HCT116 (cell line): Measurements from ENCODE around the gene USP33. TPM values are rescaled to one million over a fixed set of nuclear protein-coding genes. Genes with fewer than 3 reads are reported as not detected.

Experiments
- ATAC-seq: fragments of 200-7000 bp; cut with Tn5 transposase; 2 replicates; pipeline ENCODE4 v1.9.1; 2020; ENCODE audit warnings: mild to moderate bottlenecking, moderate library complexity
- BruUV-seq: library from RNA; stranded (reverse); fragments of 400-500 nt; replicated peaks from 2 replicates; lab custom pipeline; 2021; lab: Mats Ljungman, UMichigan
- CTCF ChIA-PET: fragments of 300-600 bp; sonication (Branson Sonifier 250); formaldehyde crosslinking; loops from one replicate; lab custom pipeline; 2021; ENCODE audit warnings: antibody characterized with exemption; lab: Charles Lee
- POLR2A ChIA-PET: fragments of 300-600, 350-600 bp; sonication (Branson Sonifier 250); formaldehyde crosslinking; loops from one replicate; lab custom pipeline; 2021; ENCODE audit warnings: antibody characterized with exemption; lab: Charles Lee
- RAD21 ChIA-PET, 2 experiments: fragments of 300-600 bp; sonication (Branson Sonifier 250); formaldehyde crosslinking; loops; one replicate each; lab custom pipeline; 2023; ENCODE audit warnings: low total read pairs in 2 of 2; ENCODE audit not compliant: uncharacterized antibody in 2 of 2, unreplicated experiment in 2 of 2, low non-redundant PET in 1 of 2; lab: Charles Lee
- DNase-seq: peaks from one replicate; pipeline ENCODE4 v3.0.0-alpha.2; 2010; ENCODE audit warnings: low read depth, low spot score
- H2AFZ ChIP-seq: fragments of 200-600 bp; shearing (Covaris generic), sonication (generic); 2 replicates; pipeline ENCODE4 v1.6.1; 2017; ENCODE audit warnings: low read depth, mixed run types, mixed read lengths, antibody characterized with exemption, low read length; ENCODE audit not compliant: poor library complexity, severe bottlenecking
- H3K27ac ChIP-seq: 2 replicates; pipeline ENCODE4 v1.5.1; 2012; ENCODE audit warnings: low read depth, low read length
- H3K27me3 ChIP-seq: fragments of 200-600 bp; sonication (generic); 2 replicates; pipeline ENCODE4 v1.6.1; 2016; ENCODE audit warnings: mixed run types, low read length, mixed read lengths; ENCODE audit not compliant: insufficient read depth
- H3K36me3 ChIP-seq, 2 experiments: fragments of 200-500 bp in 1 of 2; fragments of 200-600 bp in 1 of 2; sonication (Bioruptor generic) in 1 of 2; sonication (generic) in 1 of 2; 2 replicates each; pipeline versions ENCODE4 v1.5.1 to v1.6.1; 2014 to 2016; ENCODE audit warnings: low read length in 2 of 2, inconsistent platforms in 1 of 2, mixed read lengths in 1 of 2, mixed run types in 1 of 2; ENCODE audit not compliant: insufficient read depth in 2 of 2, control insufficient read depth in 1 of 2
- H3K4me1 ChIP-seq, 2 experiments: fragments of 200-600 bp in 1 of 2; sonication (generic) in 1 of 2; 2 replicates each; pipeline versions ENCODE4 v1.5.1 to v1.6.1; 2012 to 2017; ENCODE audit warnings: low read length in 2 of 2, inconsistent platforms in 1 of 2, mild to moderate bottlenecking in 1 of 2, mixed read lengths in 1 of 2, mixed run types in 1 of 2, moderate library complexity in 1 of 2; ENCODE audit not compliant: insufficient read depth in 2 of 2, control insufficient read depth in 1 of 2
- H3K4me2 ChIP-seq: fragments of 200-600 bp; sonication (generic); 2 replicates; pipeline ENCODE4 v1.6.1; 2017; ENCODE audit warnings: mixed run types, low read length, mixed read lengths
- H3K4me3 ChIP-seq, 2 experiments: fragments of 200-600 bp in 1 of 2; sonication (generic) in 1 of 2; replicated peaks in 1 of 2; 2 replicates each; pipeline ENCODE4 v1.5.1; 2011 to 2016; ENCODE audit warnings: low read length in 2 of 2, control low read depth in 1 of 2, low read depth in 1 of 2, mild to moderate bottlenecking in 1 of 2, mixed read lengths in 1 of 2, mixed run types in 1 of 2
- H3K79me2 ChIP-seq: fragments of 200-600 bp; sonication (generic); 2 replicates; pipeline ENCODE4 v1.6.1; 2017; ENCODE audit warnings: mild to moderate bottlenecking, mixed run types, low read length, moderate library complexity, mixed read lengths; ENCODE audit not compliant: insufficient read depth
- H3K9ac ChIP-seq: fragments of 200-600 bp; sonication (generic); 2 replicates; pipeline ENCODE4 v1.6.1; 2016; ENCODE audit warnings: low read length, mixed read lengths
- H3K9me2 ChIP-seq: fragments of 200-600 bp; sonication (generic), shearing (Covaris generic); 2 replicates; pipeline ENCODE4 v1.6.1; 2017; ENCODE audit warnings: mixed run types, mild to moderate bottlenecking, moderate library complexity; ENCODE audit not compliant: insufficient read depth
- H3K9me3 ChIP-seq, 2 experiments: fragments of 200-500 bp in 1 of 2; fragments of 200-600 bp in 1 of 2; sonication (Bioruptor generic) in 1 of 2; sonication (generic) in 1 of 2; 2 replicates each; pipeline ENCODE4 v1.6.1; 2014 to 2017; ENCODE audit warnings: low read length in 2 of 2, mixed read lengths in 2 of 2, inconsistent platforms in 1 of 2, low read depth in 1 of 2, mild to moderate bottlenecking in 1 of 2, mixed run types in 1 of 2, moderate library complexity in 1 of 2; ENCODE audit not compliant: control insufficient read depth in 1 of 2, insufficient read depth in 1 of 2
- H4K20me1 ChIP-seq: fragments of 200-600 bp; sonication (generic), shearing (Covaris generic); 2 replicates; pipeline ENCODE4 v1.6.1; 2017; ENCODE audit warnings: mixed run types, mild to moderate bottlenecking, moderate library complexity; ENCODE audit not compliant: insufficient read depth
- CBX3 ChIP-seq: IDR thresholded peaks from 2 replicates; pipeline ENCODE4 v1.6.1; 2012; ENCODE audit warnings: low read depth
- CEBPB ChIP-seq: IDR thresholded peaks from 2 replicates; pipeline ENCODE4 v1.6.1; 2012; ENCODE audit warnings: low read depth
- EGR1 ChIP-seq: IDR thresholded peaks from 2 replicates; pipeline ENCODE4 v1.6.1; 2012; ENCODE audit warnings: low read depth
- ELF1 ChIP-seq: IDR thresholded peaks from 2 replicates; pipeline ENCODE4 v1.6.1; 2012; ENCODE audit warnings: low read depth, borderline replicate concordance
- EZH2 ChIP-seq: fragments of 200-600 bp; sonication (generic); IDR thresholded peaks from 2 replicates; pipeline ENCODE4 v1.6.1; 2017; ENCODE audit warnings: antibody characterized with exemption, mixed run types
- EZH2phosphoT487 ChIP-seq: fragments of 200-600 bp; IDR thresholded peaks from 2 replicates; pipeline ENCODE4 v1.6.1; 2018; ENCODE audit warnings: antibody characterized with exemption, borderline replicate concordance
- FOSL1 ChIP-seq: IDR thresholded peaks from 2 replicates; pipeline ENCODE4 v1.6.1; 2012; ENCODE audit warnings: low read depth
- JUND ChIP-seq: IDR thresholded peaks from 2 replicates; pipeline ENCODE4 v1.6.1; 2012
- POLR2A ChIP-seq: IDR thresholded peaks from 2 replicates; pipeline ENCODE4 v1.7.0; 2011; ENCODE audit warnings: borderline replicate concordance; ENCODE audit not compliant: insufficient read depth, insufficient read length; ENCODE audit errors: extremely low read depth
- POLR2AphosphoS5 ChIP-seq: IDR thresholded peaks from 2 replicates; pipeline ENCODE4 v1.6.1; 2011; ENCODE audit warnings: mild to moderate bottlenecking, low read depth, low read length, moderate library complexity
- SP1 ChIP-seq: IDR thresholded peaks from 2 replicates; pipeline ENCODE4 v1.6.1; 2012; ENCODE audit warnings: low read depth
- SRF ChIP-seq: IDR thresholded peaks from 2 replicates; pipeline ENCODE4 v1.6.1; 2012; ENCODE audit warnings: low read depth
- TCF7L2 ChIP-seq: IDR thresholded peaks from 2 replicates; pipeline ENCODE4 v1.7.0; 2011; ENCODE audit warnings: borderline replicate concordance, inconsistent platforms; ENCODE audit not compliant: insufficient read depth, insufficient read length; ENCODE audit errors: extremely low read depth
- ZFX ChIP-seq: fragments of 450-650 bp; IDR thresholded peaks from 2 replicates; pipeline ENCODE4 v1.6.1; 2017
- ZNF274 ChIP-seq: fragments of 200-500 bp; sonication (Bioruptor generic); IDR thresholded peaks from 2 replicates; pipeline ENCODE4 v1.6.1; 2014; ENCODE audit warnings: mild to moderate bottlenecking, low read depth, low read length, inconsistent platforms
- intact Hi-C: fragments of 100-400 bp; cut with micrococcal nuclease; formaldehyde crosslinking; loops from 2 replicates; pipeline ENCODE4 v1.10.0; 2022
- total RNA-seq: library from RNA; stranded (reverse); gene quantifications from one replicate; pipeline ENCODE4 v1.2.1, GENCODE V29; 2021; ENCODE audit not compliant: unreplicated experiment
- TF ChIP-seq, protein P1 (sequence below), 3 experiments: fragments of 200-600 bp in 1 of 3; sonication (generic) in 1 of 3; IDR thresholded peaks in 2 of 3; conservative IDR thresholded peaks in 1 of 3; 2 replicates each; pipeline ENCODE4 v1.5.1; 2012 to 2017; ENCODE audit warnings: low read depth in 2 of 3, low read length in 2 of 3, antibody characterized with exemption in 1 of 3, borderline replicate concordance in 1 of 3, control low read depth in 1 of 3, mild to moderate bottlenecking in 1 of 3, mixed read lengths in 1 of 3, mixed run types in 1 of 3, moderate library complexity in 1 of 3; ENCODE audit not compliant: insufficient read depth in 1 of 3
- TF ChIP-seq, protein P2 (sequence below): IDR thresholded peaks from 2 replicates; pipeline ENCODE4 v1.6.1; 2012
- TF ChIP-seq, protein P3 (sequence below): IDR thresholded peaks from 2 replicates; pipeline ENCODE4 v1.6.1; 2011; ENCODE audit warnings: mild to moderate bottlenecking, low read length, moderate library complexity; ENCODE audit not compliant: insufficient replicate concordance; ENCODE audit errors: extremely low read depth

USP33 gene
- total RNA-seq, 1 experiment from 2014 or later, result 46.1 TPM

DNA sequence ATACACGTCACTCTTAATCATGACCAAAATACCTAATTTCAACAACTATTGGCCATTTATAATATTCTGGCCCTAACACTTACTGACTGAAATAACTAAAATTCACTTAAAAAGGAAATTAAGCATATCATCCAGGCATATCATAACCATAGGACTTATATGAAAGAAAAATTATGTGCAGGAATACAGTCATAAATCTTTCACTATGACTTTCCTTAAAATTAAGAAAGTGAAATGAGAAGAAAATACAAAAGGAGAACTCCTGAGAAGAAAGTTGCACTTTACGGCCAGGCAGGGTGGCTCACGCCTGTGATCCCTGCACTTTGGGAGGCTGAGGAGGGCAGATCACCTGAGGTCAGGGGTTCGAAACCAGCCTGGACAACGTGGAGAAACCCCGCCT, 86.6 kb downstream of the USP33 start:
- ATAC-seq, result no peak

DNA sequence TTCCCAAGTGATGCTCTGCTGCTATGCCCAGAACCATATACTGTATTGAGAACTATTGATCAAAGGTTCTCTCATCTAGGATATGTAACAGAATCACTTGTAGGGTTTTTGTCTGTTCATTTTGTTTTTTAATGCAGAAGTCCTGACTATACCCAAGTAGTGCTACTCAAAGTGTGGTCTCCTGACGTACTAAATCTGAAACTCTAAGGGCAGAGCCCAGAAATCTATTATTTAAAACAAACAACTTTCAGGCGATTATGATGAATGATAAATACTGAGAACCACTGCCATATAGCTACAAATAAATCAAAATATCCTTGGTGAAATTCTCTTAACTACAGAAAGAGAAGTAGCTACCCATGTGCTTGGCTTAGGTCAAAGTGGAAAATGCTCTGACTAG, 87.3 kb downstream of the USP33 start:
- DNase-seq (no peak), ATAC-seq (no peak)
- Histone ChIP-seq H3K4me1 (no peaks in the 10 kb centered on the region), H3K9me2 (no peaks in the 10 kb centered on the region), H2AFZ (no peak overlapping the region), H3K27me3 (no peaks in the 10 kb centered on the region), H3K9ac (no peak overlapping the region), H3K4me2 (no peak overlapping the region), H3K27ac (no peak overlapping the region), H3K36me3 (no peaks in the 10 kb centered on the region; a peak in 1 of 4 replicates), H4K20me1 (peaks cover 37% of the 10 kb centered on the region; the same call in 1 of the 2 replicates), H3K9me3 (no peaks in the 10 kb centered on the region), H3K4me3 (no peak overlapping the region), H3K79me2 (peaks cover 100% of the 10 kb centered on the region)
- no TSS peak for BruUV-seq
- ChIA-PET CTCF (no interaction called here), RAD21 (no interaction called here), POLR2A (interaction anchor here (0.9 kb wide), 1 partner anchor 11 kb away, joined by 3 read pairs; no protein-coding TSS in a partner anchor)
- TF ChIP-seq, protein P1, sequence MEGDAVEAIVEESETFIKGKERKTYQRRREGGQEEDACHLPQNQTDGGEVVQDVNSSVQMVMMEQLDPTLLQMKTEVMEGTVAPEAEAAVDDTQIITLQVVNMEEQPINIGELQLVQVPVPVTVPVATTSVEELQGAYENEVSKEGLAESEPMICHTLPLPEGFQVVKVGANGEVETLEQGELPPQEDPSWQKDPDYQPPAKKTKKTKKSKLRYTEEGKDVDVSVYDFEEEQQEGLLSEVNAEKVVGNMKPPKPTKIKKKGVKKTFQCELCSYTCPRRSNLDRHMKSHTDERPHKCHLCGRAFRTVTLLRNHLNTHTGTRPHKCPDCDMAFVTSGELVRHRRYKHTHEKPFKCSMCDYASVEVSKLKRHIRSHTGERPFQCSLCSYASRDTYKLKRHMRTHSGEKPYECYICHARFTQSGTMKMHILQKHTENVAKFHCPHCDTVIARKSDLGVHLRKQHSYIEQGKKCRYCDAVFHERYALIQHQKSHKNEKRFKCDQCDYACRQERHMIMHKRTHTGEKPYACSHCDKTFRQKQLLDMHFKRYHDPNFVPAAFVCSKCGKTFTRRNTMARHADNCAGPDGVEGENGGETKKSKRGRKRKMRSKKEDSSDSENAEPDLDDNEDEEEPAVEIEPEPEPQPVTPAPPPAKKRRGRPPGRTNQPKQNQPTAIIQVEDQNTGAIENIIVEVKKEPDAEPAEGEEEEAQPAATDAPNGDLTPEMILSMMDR (IDR thresholded peaks at IDR 0.05 in 2 of 3, conservative IDR thresholded peaks at IDR 0.05 in 1 of 3; ENCODE audit: borderline replicate concordance in 1 of 3, insufficient read depth in 1 of 3, low read depth in 2 of 3, low read length in 2 of 3), result no peak
- TF ChIP-seq, protein P2, sequence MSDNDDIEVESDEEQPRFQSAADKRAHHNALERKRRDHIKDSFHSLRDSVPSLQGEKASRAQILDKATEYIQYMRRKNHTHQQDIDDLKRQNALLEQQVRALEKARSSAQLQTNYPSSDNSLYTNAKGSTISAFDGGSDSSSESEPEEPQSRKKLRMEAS, result no peak
- TF ChIP-seq SP1, result no peak
- no peak for TF ChIP-seq POLR2A
- TF ChIP-seq EZH2, result no peak
- TF ChIP-seq FOSL1, result no peak
- no peak for TF ChIP-seq ELF1
- TF ChIP-seq POLR2AphosphoS5, result no peak
- TF ChIP-seq SRF, result no peak
- TF ChIP-seq TCF7L2, result no peak
- TF ChIP-seq ZNF274, result no peak
- no peak for TF ChIP-seq EZH2phosphoT487
- TF ChIP-seq EGR1, result no peak
- TF ChIP-seq CBX3, result no peak
- no peak for TF ChIP-seq ZFX
- TF ChIP-seq, protein P3, sequence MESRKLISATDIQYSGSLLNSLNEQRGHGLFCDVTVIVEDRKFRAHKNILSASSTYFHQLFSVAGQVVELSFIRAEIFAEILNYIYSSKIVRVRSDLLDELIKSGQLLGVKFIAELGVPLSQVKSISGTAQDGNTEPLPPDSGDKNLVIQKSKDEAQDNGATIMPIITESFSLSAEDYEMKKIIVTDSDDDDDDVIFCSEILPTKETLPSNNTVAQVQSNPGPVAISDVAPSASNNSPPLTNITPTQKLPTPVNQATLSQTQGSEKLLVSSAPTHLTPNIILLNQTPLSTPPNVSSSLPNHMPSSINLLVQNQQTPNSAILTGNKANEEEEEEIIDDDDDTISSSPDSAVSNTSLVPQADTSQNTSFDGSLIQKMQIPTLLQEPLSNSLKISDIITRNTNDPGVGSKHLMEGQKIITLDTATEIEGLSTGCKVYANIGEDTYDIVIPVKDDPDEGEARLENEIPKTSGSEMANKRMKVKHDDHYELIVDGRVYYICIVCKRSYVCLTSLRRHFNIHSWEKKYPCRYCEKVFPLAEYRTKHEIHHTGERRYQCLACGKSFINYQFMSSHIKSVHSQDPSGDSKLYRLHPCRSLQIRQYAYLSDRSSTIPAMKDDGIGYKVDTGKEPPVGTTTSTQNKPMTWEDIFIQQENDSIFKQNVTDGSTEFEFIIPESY, result no peak
- TF ChIP-seq JUND, result no peak
- intact Hi-C loops, result no loop called here

More for the DNA sequence above, 86.6 kb downstream of the USP33 start:
- H3K27ac ChIP-seq, result no peak overlapping the region
- no peaks in the 10 kb centered on the region for H3K9me2 ChIP-seq
- H3K4me1 ChIP-seq, result no peaks in the 10 kb centered on the region
- ChIA-PET RAD21 (no interaction called here), CTCF (no interaction called here), POLR2A (interaction anchor here (0.9 kb wide), 1 partner anchor 10 kb away, joined by 3 read pairs; no protein-coding TSS in a partner anchor)
- no peak for DNase-seq
- intact Hi-C loops, result no loop called here
- H3K9ac ChIP-seq, result no peak overlapping the region
- no peak overlapping the region for H2AFZ ChIP-seq
- no peak for TF ChIP-seq ELF1
- no peak for TF ChIP-seq POLR2AphosphoS5
- TF ChIP-seq FOSL1, result no peak
- TF ChIP-seq CEBPB, result no peak
- TF ChIP-seq TCF7L2, result no peak
- no peak for TF ChIP-seq EZH2
- no peaks in the 10 kb centered on the region; a peak in 1 of 4 replicates for H3K36me3 ChIP-seq
- H3K4me3 ChIP-seq, result no peak overlapping the region
- peaks cover 100% of the 10 kb centered on the region for H3K79me2 ChIP-seq
- H3K27me3 ChIP-seq, result no peaks in the 10 kb centered on the region
- peaks cover 38% of the 10 kb centered on the region; the same call in 1 of the 2 replicates for H4K20me1 ChIP-seq
- H3K4me2 ChIP-seq, result no peak overlapping the region
- H3K9me3 ChIP-seq, result no peaks in the 10 kb centered on the region
- BruUV-seq, result no TSS peak
